GM19238 (cell line): ENCODE measurements around the gene DCUN1D4.

Experiments used
- DNase-seq: peaks from one replicate; pipeline ENCODE4 v3.0.0; 2011; ENCODE audit warnings: low spot score; ENCODE audit not compliant: insufficient read length

The DCUN1D4 gene

DNA sequence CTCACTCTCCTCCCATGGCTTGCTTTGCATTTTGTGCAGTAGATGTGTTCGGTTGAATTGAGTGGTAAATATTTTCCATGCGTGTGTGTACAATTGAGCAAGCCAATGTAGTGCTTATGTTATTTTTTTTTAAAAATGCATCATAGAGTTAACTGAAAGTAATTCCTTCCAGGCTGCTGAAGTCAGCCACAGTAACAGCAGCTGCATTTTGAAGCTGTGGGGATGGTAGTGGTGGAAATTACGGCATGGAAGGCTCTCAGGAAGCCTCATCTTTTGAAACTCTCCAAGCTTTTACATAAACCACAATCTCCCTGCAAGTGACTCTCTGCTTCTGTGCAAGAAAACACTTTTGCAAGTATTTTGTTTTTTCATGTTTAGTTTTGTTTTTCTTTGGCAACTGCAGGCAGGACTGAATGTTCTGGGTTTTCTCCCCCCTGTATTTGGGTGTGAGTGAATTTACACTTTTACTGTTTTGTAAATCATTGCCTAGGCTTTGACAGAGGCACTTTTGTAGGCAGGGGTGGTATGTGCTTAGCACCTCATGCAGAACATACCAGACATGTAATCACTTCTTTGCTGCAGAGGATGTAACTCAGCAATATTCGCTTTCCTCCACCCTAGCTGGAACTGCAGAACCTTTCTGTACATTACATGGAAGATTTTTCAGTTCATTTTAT is 121.0 kb downstream of the DCUN1D4 start:
- DNase-seq = no peak

GRCh38 chr4:51965862-51966261 is 122.9 kb downstream of the DCUN1D4 start:
- no peak for DNase-seq
